ENCODE results near the gene FFAR3.

Gene FFAR3

GRCh38 chr19:35331551-35332214 lies 26.6 kb upstream of the FFAR3 start:
- no peak for TF ChIP-seq CTCF (IDR thresholded peaks at IDR 0.05; ENCODE audit: extremely low read depth, missing control alignments)
- DNase-seq (ENCODE audit: low spot score): no peak

GRCh38 chr19:35332817-35333216 lies 25.4 kb upstream of the FFAR3 start:
- no peak for DNase-seq (ENCODE audit: low spot score)
- TF ChIP-seq CTCF (IDR thresholded peaks at IDR 0.05; ENCODE audit: extremely low read depth, missing control alignments): no peak

GRCh38 chr19:35334144-35334753 lies 24.0 kb upstream of the FFAR3 start:
- DNase-seq (ENCODE audit: low spot score): no peak
- no peak for TF ChIP-seq CTCF (IDR thresholded peaks at IDR 0.05; ENCODE audit: extremely low read depth, missing control alignments)

- TF ChIP-seq CTCF (IDR thresholded peaks at IDR 0.05; ENCODE audit: extremely low read depth, missing control alignments): no peak
- DNase-seq (ENCODE audit: low spot score): no peak
These were observed 21.9 kb upstream of the FFAR3 start for GRCh38 chr19:35336166-35336955.

- TF ChIP-seq CTCF (IDR thresholded peaks at IDR 0.05; ENCODE audit: extremely low read depth, missing control alignments): no peak
- DNase-seq (ENCODE audit: low spot score): no peak
These were observed 20.9 kb upstream of the FFAR3 start for GRCh38 chr19:35337097-35337983.

- no peak for TF ChIP-seq CTCF (IDR thresholded peaks at IDR 0.05; ENCODE audit: extremely low read depth, missing control alignments)
- no peak for DNase-seq (ENCODE audit: low spot score)
These were observed 20.3 kb upstream of the FFAR3 start for GRCh38 chr19:35337984-35338296.
